NCI-H345 treated with DMSO at 0.1 percent for 48 hours (cell line): ENCODE results near the gene IL1RAPL2.

Experiments
- DNase-seq: peaks from one replicate; lab custom pipeline; 2025; ENCODE audit not compliant: unreplicated experiment; lab: John Stamatoyannopoulos, UW

Gene IL1RAPL2

GRCh38 chrX:105349476-105349875, 783.5 kb downstream of the IL1RAPL2 start:
- DNase-seq = no peak

- no peak for DNase-seq
Observed at GRCh38 chrX:105375816-105376215, 809.8 kb downstream of the IL1RAPL2 start.

GRCh38 chrX:105424729-105425128, 858.7 kb downstream of the IL1RAPL2 start:
- no peak for DNase-seq

- DNase-seq = no peak
Observed at GRCh38 chrX:105451401-105451800, 885.4 kb downstream of the IL1RAPL2 start.

GRCh38 chrX:105458846-105459245, 892.8 kb downstream of the IL1RAPL2 start:
- DNase-seq = no peak

- DNase-seq = no peak
Observed at GRCh38 chrX:105460376-105460775, 894.4 kb downstream of the IL1RAPL2 start.

- no peak for DNase-seq
Observed at GRCh38 chrX:105461016-105461415, 895.0 kb downstream of the IL1RAPL2 start.

- DNase-seq = no peak
Observed at GRCh38 chrX:105462186-105462585, 896.2 kb downstream of the IL1RAPL2 start.

GRCh38 chrX:105463473-105463872, 897.5 kb downstream of the IL1RAPL2 start:
- DNase-seq = no peak

- DNase-seq = no peak
Observed at GRCh38 chrX:105464618-105465017, 898.6 kb downstream of the IL1RAPL2 start.

- DNase-seq = no peak
Observed at GRCh38 chrX:105468741-105469140, 902.7 kb downstream of the IL1RAPL2 start.

- no peak for DNase-seq
Observed at GRCh38 chrX:105471597-105471996, 905.6 kb downstream of the IL1RAPL2 start.

- DNase-seq = no peak
Observed at GRCh38 chrX:105475801-105476200, 909.8 kb downstream of the IL1RAPL2 start.

GRCh38 chrX:105477351-105477750, 911.4 kb downstream of the IL1RAPL2 start:
- no peak for DNase-seq

- DNase-seq = no peak
Observed at GRCh38 chrX:105480646-105481310, 914.8 kb downstream of the IL1RAPL2 start.

GRCh38 chrX:105483011-105483410, 917.0 kb downstream of the IL1RAPL2 start:
- DNase-seq = no peak

GRCh38 chrX:105488716-105489115, 922.7 kb downstream of the IL1RAPL2 start:
- no peak for DNase-seq

- no peak for DNase-seq
Observed at GRCh38 chrX:105495376-105495775, 929.4 kb downstream of the IL1RAPL2 start.

- no peak for DNase-seq
Observed at GRCh38 chrX:105502336-105502735, 936.3 kb downstream of the IL1RAPL2 start.

GRCh38 chrX:105515561-105515960, 949.6 kb downstream of the IL1RAPL2 start:
- no peak for DNase-seq

- no peak for DNase-seq
Observed at GRCh38 chrX:105526431-105526830, 960.4 kb downstream of the IL1RAPL2 start.

GRCh38 chrX:105527759-105528158, 961.8 kb downstream of the IL1RAPL2 start:
- no peak for DNase-seq

GRCh38 chrX:105533951-105534350, 968.0 kb downstream of the IL1RAPL2 start:
- DNase-seq = no peak
